Measurements from ENCODE around the gene GPR153. TPM values are rescaled to one million over a fixed set of nuclear protein-coding genes. Genes with fewer than 3 reads are reported as not detected.
A peak's percentile ranks its signal among the peaks of the same experiment; 100 is the strongest.

The GPR153 gene
- total and polyA plus RNA-seq, 2 of the 8 experiments (the other 6 are each of a cell fraction or from before 2014, with no cell fraction given): 5.7 to 8.1 TPM

- H2BK20ac ChIP-seq (ENCODE audit: low read length): no peak overlapping the region
- no peak overlapping the region for H3K27ac ChIP-seq (ENCODE audit: low read depth, low read length)
- H2BK5ac ChIP-seq (ENCODE audit: low read depth, low read length): 0 out of 2 replicates have a peak overlapping the region, but pooled peaks have one; percentile 24
- no peak overlapping the region for H3K9ac ChIP-seq (replicated peaks in 1 of 4; ENCODE audit: extremely low read depth in 1 of 4, low read depth in 3 of 4, low read length in 3 of 4)
- peaks cover 3% of the 10 kb centered on the region; the same call in 1 of the 2 replicates for H3K79me1 ChIP-seq (ENCODE audit: low read depth, low read length)
- no peak overlapping the region for H2BK120ac ChIP-seq (replicated peaks; ENCODE audit: low read depth, low read length)
- no peaks in the 10 kb centered on the region for H3K27me3 ChIP-seq (replicated peaks in 1 of 4; ENCODE audit: control insufficient read depth in 3 of 4, extremely low read depth in 1 of 4, insufficient read depth in 3 of 4, low read length in 3 of 4)
- H3K56ac ChIP-seq (replicated peaks; ENCODE audit: insufficient read length, low read depth, low read length): no peak overlapping the region
- no peak overlapping the region for H3K14ac ChIP-seq (ENCODE audit: insufficient read length)
- peaks cover 2 to 3% of the 10 kb centered on the region in 2 experiments for H4K20me1 ChIP-seq (replicated peaks in 1 of 2; ENCODE audit: control insufficient read depth in 1 of 2, insufficient read depth in 2 of 2, low read length in 2 of 2)
- no peak overlapping the region for H3K23ac ChIP-seq (ENCODE audit: insufficient read length)
- H3K9me3 ChIP-seq (ENCODE audit: insufficient read depth in 2 of 2, low read depth in 1 of 2, low read length in 1 of 2): no peaks in the 10 kb centered on the region
- H3K23me2 ChIP-seq (ENCODE audit: low read depth, low read length): no peaks in the 10 kb centered on the region
- peaks cover 0 to 10% (median 5%) of the 10 kb centered on the region in 4 experiments; a peak in 4 of 7 replicates for H3K4me1 ChIP-seq (replicated peaks in 1 of 4; ENCODE audit: control insufficient read depth in 3 of 4, insufficient read depth in 4 of 4, low read length in 3 of 4)
- POLR2A ChIA-PET (ENCODE audit: partially characterized antibody): interaction anchor here (0.6 to 1.1 kb wide), 2 partner anchors 9 to 34 kb away, joined by 3 to 4 read pairs; no protein-coding TSS in a partner anchor
- H3K79me2 ChIP-seq (ENCODE audit: control insufficient read depth in 1 of 2, insufficient read depth in 2 of 2, low read length in 2 of 2): no peaks in the 10 kb centered on the region
- H2BK15ac ChIP-seq (ENCODE audit: low read length): no peak overlapping the region
- no peak overlapping the region for H2AK5ac ChIP-seq (ENCODE audit: low read depth, low read length)
- H3K4me2 ChIP-seq (ENCODE audit: insufficient read depth in 1 of 2, low read depth in 2 of 2, low read length in 2 of 2): no peak overlapping the region
- H3K4ac ChIP-seq (replicated peaks; ENCODE audit: insufficient read length, low read depth, low read length): no peak overlapping the region
- H4K5ac ChIP-seq (ENCODE audit: insufficient read length, low read depth, low read length): no peak overlapping the region
- FAIRE-seq: no peak
- no peak overlapping the region for H3K4me3 ChIP-seq (ENCODE audit: extremely low read depth in 1 of 4, insufficient read depth in 2 of 4, low read depth in 3 of 4, low read length in 4 of 4)
- H3K36me3 ChIP-seq (ENCODE audit: control insufficient read depth in 2 of 4, insufficient read depth in 4 of 4, low read length in 3 of 4): no peaks in the 10 kb centered on the region; a peak in 2 of 8 replicates
- H2BK12ac ChIP-seq (ENCODE audit: low read depth, low read length): no peak overlapping the region
- H4K91ac ChIP-seq (replicated peaks; ENCODE audit: insufficient read length, low read length): no peak overlapping the region
- CTCF ChIA-PET (ENCODE audit: partially characterized antibody): interaction anchor here (0.7 to 10.6 kb wide), 17 partner anchors 9 to 93 kb away, joined by 3 to 122 read pairs (median 4); partner anchors contain the start of gene GPR153
- no peak overlapping the region for H2AFZ ChIP-seq (ENCODE audit: low read length)
- no peak for DNase-seq (ENCODE audit: low read depth in 1 of 2, low spot score in 2 of 2)
- H4K8ac ChIP-seq (ENCODE audit: extremely low read depth, insufficient read depth, low read length): no peak overlapping the region
- no peak overlapping the region for H3K18ac ChIP-seq (ENCODE audit: extremely low read depth, low read length)
- 91% methylated on average over 29 of the region's 31 CpGs; no CpG with 5 or more reads in 1 of the 2 experiments for WGBS, 2 experiments (ENCODE audit: extremely low coverage in 1 of 2, insufficient coverage in 1 of 2, insufficient read length in 1 of 2, insufficient replicate concordance in 2 of 2, low coverage in 1 of 2, low lambda C conversion rate in 2 of 2, missing lambda C conversion rate in 1 of 2)
- TF ChIP-seq RFX5 (IDR thresholded peaks at IDR 0.05; ENCODE audit: borderline replicate concordance, low read depth, low read length): no peak
- no peak for TF ChIP-seq JUN (IDR thresholded peaks at IDR 0.05; ENCODE audit: low read depth, low read length)
- no peak for TF ChIP-seq BACH1 (IDR thresholded peaks at IDR 0.05; ENCODE audit: low read length)
- TF ChIP-seq NANOG (IDR thresholded peaks at IDR 0.05; ENCODE audit: insufficient read depth, low read depth, low read length, poor library complexity, severe bottlenecking): no peak
- no peak for TF ChIP-seq ATF2 (IDR thresholded peaks at IDR 0.05; ENCODE audit: low read length)
- no peak for TF ChIP-seq HDAC6 (IDR thresholded peaks at IDR 0.05; ENCODE audit: low read depth, low read length)
- TF ChIP-seq FOSL1 (IDR thresholded peaks at IDR 0.05; ENCODE audit: insufficient read depth, low read depth, low read length): no peak
- no peak for TF ChIP-seq SP2 (IDR thresholded peaks at IDR 0.05; ENCODE audit: low read length)
- no peak for TF ChIP-seq SAP30 (IDR thresholded peaks at IDR 0.05; ENCODE audit: insufficient read depth, insufficient replicate concordance, low read length)
- TF ChIP-seq POLR2A (IDR thresholded peaks at IDR 0.05; ENCODE audit: control extremely low read depth in 1 of 2, low read depth in 2 of 2, low read length in 2 of 2): no peak
- no peak for TF ChIP-seq PHF8 (conservative IDR thresholded peaks at IDR 0.05; ENCODE audit: low read depth, low read length)
Observed at GRCh38 chr1:6279613-6280383, 18.9 kb upstream of the GPR153 start.

Measured in H1 (cell line).